Ovary (tissue), 3 donors: Measurements from ENCODE around the gene SIGMAR1.
A peak's percentile ranks its signal among the peaks of the same experiment; 100 is the strongest.

Experiments used
- EP300 ChIP-seq: sonication (generic); formaldehyde crosslinking; IDR thresholded peaks from one replicate; pipeline ENCODE4 v1.6.1; 2017; ENCODE audit warnings: antibody characterized with exemption
- POLR2A ChIP-seq: fragments of 450-650 bp; IDR thresholded peaks from one replicate; pipeline ENCODE4 v1.6.1; 2017; ENCODE audit warnings: antibody characterized with exemption, mild to moderate bottlenecking, moderate library complexity
- TF ChIP-seq, protein P1 (sequence below), 3 donors: fragments of 450-650 bp in 2 of 3; fragments of 200-600 bp in 1 of 3; IDR thresholded peaks; one replicate each; pipeline versions ENCODE4 v1.5.1 to v1.8.0; 2016 to 2022; ENCODE audit warnings: antibody characterized with exemption in 3 of 3, mild to moderate bottlenecking in 1 of 3
- donor health status: DM: no; HTN: no; CAD: no.

DNA sequence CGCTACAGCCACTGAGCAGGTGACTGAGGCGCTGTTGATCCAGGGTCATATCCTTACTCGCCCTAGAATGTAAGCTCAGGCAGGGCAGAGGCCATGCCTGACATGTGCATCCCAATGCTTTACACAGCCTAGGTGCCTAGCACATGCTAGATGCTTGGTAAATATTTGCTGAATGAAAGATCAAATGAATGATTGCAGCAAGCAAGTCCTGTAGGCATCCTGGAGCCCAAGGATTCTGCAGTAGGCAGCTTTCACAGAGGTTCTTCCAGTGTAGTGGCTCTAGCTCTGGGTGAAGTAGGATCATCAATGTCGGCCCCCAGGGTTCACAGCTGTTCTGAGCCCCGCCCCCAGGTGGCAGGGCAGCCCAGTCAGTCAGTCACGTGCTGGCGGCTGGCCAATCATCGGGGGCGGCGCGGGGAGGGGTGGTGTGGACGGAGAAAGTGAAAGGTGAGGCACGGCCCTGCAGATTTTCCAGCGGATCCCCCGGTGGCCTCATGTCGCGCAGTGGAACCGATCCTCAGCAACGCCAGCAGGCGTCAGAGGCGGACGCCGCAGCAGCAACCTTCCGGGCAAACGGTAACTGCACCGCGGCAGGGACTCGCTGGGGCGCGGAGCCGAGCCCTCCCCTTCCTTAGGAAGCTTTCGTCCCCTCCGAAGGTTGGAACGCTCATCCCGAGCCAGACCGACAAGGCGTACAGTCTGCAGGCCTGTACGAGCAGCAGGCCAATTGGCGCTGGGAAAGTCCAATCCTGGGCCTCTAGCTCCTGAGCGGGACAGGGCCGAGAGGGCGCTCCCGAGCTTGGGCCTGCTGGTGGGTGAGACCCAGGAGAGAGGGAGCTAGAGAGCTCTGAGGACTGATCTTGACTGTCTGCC lies 8.9 kb upstream of the SIGMAR1 start, which contains the start of gene GALT:
- TF ChIP-seq POLR2A (no peak), EP300 (no peak)
- TF ChIP-seq, protein P1, sequence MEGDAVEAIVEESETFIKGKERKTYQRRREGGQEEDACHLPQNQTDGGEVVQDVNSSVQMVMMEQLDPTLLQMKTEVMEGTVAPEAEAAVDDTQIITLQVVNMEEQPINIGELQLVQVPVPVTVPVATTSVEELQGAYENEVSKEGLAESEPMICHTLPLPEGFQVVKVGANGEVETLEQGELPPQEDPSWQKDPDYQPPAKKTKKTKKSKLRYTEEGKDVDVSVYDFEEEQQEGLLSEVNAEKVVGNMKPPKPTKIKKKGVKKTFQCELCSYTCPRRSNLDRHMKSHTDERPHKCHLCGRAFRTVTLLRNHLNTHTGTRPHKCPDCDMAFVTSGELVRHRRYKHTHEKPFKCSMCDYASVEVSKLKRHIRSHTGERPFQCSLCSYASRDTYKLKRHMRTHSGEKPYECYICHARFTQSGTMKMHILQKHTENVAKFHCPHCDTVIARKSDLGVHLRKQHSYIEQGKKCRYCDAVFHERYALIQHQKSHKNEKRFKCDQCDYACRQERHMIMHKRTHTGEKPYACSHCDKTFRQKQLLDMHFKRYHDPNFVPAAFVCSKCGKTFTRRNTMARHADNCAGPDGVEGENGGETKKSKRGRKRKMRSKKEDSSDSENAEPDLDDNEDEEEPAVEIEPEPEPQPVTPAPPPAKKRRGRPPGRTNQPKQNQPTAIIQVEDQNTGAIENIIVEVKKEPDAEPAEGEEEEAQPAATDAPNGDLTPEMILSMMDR (IDR thresholded peaks at IDR 0.05) = peak in 1 of 3 donors; percentile 64
